Keratinocyte (primary cell): Measurements from ENCODE around the gene NSMCE1. TPM values are rescaled to one million over a fixed set of nuclear protein-coding genes. Genes with fewer than 3 reads are reported as not detected.

Source experiments
- DNase-seq: peaks from one replicate; pipeline ENCODE4 v3.0.0-alpha.2; 2011; ENCODE audit warnings: low read depth, missing footprints, low spot score
- FAIRE-seq: peaks from 2 replicates; lab custom pipeline; 2011; peaks lifted over from hg19 to GRCh38; lab: Jason Lieb, UNC
- H2AFZ ChIP-seq: 2 replicates; pipeline ENCODE4 v1.6.0; 2012; ENCODE audit warnings: low read length, control low read depth, inconsistent platforms; ENCODE audit not compliant: control insufficient read depth
- H3K27ac ChIP-seq: 2 replicates; pipeline ENCODE4 v1.5.1; 2011; ENCODE audit warnings: low read length; ENCODE audit not compliant: control insufficient read depth, insufficient read depth
- H3K27me3 ChIP-seq: 3 replicates; pipeline ENCODE4 v1.6.0; 2011; ENCODE audit warnings: low read length; ENCODE audit not compliant: control insufficient read depth, insufficient read depth; ENCODE audit errors: extremely low read depth
- H3K36me3 ChIP-seq, 2 experiments: 2 replicates in 1 of 2; 3 replicates in 1 of 2; pipeline ENCODE4 v1.5.1; 2011; ENCODE audit warnings: low read length in 2 of 2, mild to moderate bottlenecking in 1 of 2; ENCODE audit not compliant: control insufficient read depth in 2 of 2, insufficient read depth in 2 of 2; ENCODE audit errors: extremely low read depth in 1 of 2
- H3K4me1 ChIP-seq: 3 replicates; pipeline ENCODE4 v1.5.1; 2011; ENCODE audit warnings: low read length; ENCODE audit not compliant: control insufficient read depth, insufficient read depth; ENCODE audit errors: extremely low read depth
- H3K4me2 ChIP-seq: 3 replicates; pipeline ENCODE4 v1.6.0; 2011; ENCODE audit warnings: low read depth, low read length; ENCODE audit not compliant: control insufficient read depth, insufficient read depth; ENCODE audit errors: extremely low read depth
- H3K4me3 ChIP-seq, 3 experiments: fragments of 200-600 bp in 1 of 3; sonication (generic) in 1 of 3; 2 replicates in 2 of 3; 3 replicates in 1 of 3; pipeline ENCODE4 v1.5.1; 2011 to 2016; ENCODE audit warnings: low read length in 3 of 3, mild to moderate bottlenecking in 3 of 3, control low read depth in 2 of 3, inconsistent platforms in 1 of 3, low read depth in 1 of 3, mixed read lengths in 1 of 3, mixed run types in 1 of 3, moderate library complexity in 1 of 3; ENCODE audit not compliant: control insufficient read depth in 2 of 3, insufficient read depth in 2 of 3; ENCODE audit errors: extremely low read depth in 1 of 3
- H3K79me2 ChIP-seq: 2 replicates; pipeline ENCODE4 v1.6.0; 2012; ENCODE audit warnings: low read length; ENCODE audit not compliant: control insufficient read depth, insufficient read depth
- H3K9ac ChIP-seq: 3 replicates; pipeline ENCODE4 v1.6.0; 2011; ENCODE audit warnings: low read length; ENCODE audit not compliant: control insufficient read depth, insufficient read depth; ENCODE audit errors: extremely low read depth
- H3K9me1 ChIP-seq: 3 replicates; pipeline ENCODE4 v1.6.0; 2011; ENCODE audit warnings: low read length; ENCODE audit not compliant: control insufficient read depth, insufficient read depth; ENCODE audit errors: extremely low read depth
- H3K9me3 ChIP-seq: 2 replicates; pipeline ENCODE4 v1.5.1; 2012; ENCODE audit warnings: low read depth, low read length; ENCODE audit not compliant: control insufficient read depth
- H4K20me1 ChIP-seq: 3 replicates; pipeline ENCODE4 v1.6.0; 2011; ENCODE audit warnings: low read length; ENCODE audit not compliant: control insufficient read depth, insufficient read depth; ENCODE audit errors: extremely low read depth
- EZH2 ChIP-seq: IDR thresholded peaks from one replicate; pipeline ENCODE4 v1.6.1; 2012; ENCODE audit warnings: inconsistent platforms, mild to moderate bottlenecking, low read length, moderate library complexity
- dilution Hi-C: fragments of 300-500 bp; cut with MboI; formaldehyde crosslinking; loops from one replicate; pipeline ENCODE4 v1.7.0; 2020; ENCODE audit warnings: low sequenced_read_pairs; ENCODE audit not compliant: extremely low pct_ligation_motif_present
- polyA plus RNA-seq, 5 experiments: library from polyadenylated mRNA; depleted of rRNA in 3 of 5; stranded (reverse) in 3 of 5; stranded (forward) in 1 of 5; unstranded in 1 of 5; fragments of >200 nt; gene quantifications; 1 replicate in 1 of 5; 2 replicates in 3 of 5; 3 replicates in 1 of 5; pipeline versions ENCODE4 v1.2.1 to v1.2.3, GENCODE V29; 2011 to 2012; ENCODE audit warnings: missing spikeins in 2 of 5, low read depth in 1 of 5, low replicate concordance in 1 of 5
- TF ChIP-seq, protein P1 (sequence below), 3 experiments: IDR thresholded peaks in 1 of 3; conservative IDR thresholded peaks in 1 of 3; optimal IDR thresholded peaks in 1 of 3; 2 replicates in 2 of 3; 3 replicates in 1 of 3; pipeline versions ENCODE3 to v1.5.1; 2011; ENCODE audit warnings: low read length in 3 of 3, mild to moderate bottlenecking in 3 of 3, moderate library complexity in 2 of 3, control low read depth in 1 of 3, inconsistent platforms in 1 of 3; ENCODE audit not compliant: insufficient read depth in 2 of 3; ENCODE audit errors: extremely low read depth in 1 of 3

NSMCE1 gene
- polyA plus RNA-seq, 1 donor (not counting 4 experiments of a cell fraction or from before 2014, with no cell fraction given), result 55.9 TPM

DNA sequence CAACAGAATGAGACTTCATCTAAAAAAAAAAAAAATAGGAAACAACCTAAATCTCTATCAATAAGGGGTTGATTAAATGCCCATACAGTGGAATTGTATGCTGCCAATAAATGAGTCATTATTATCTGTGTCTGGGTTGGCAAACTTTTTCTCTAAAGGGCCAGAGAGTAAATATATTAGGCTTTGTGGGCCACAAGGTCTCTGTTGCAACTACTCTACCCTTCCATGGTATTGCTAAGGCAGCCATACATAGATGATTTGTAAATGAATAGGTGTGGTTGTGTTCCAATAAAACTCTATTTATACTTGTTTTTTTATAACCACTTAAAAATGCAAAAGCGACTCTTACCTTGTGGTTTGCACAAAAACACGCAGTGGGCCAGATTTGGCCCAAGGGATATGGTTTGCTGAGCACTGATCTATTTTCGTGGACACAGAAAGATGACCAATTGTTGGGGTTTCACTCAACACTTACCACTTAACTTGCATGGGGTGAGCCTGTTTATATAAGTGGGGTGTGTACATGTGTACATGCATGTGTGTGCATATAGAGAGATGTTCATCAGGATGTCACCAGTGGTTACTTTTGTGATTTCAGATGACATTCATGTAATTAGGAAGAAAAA is 32.8 kb upstream of the NSMCE1 start:
- H2AFZ ChIP-seq, result no peak overlapping the region
- no peak for TF ChIP-seq EZH2
- TF ChIP-seq, protein P1, sequence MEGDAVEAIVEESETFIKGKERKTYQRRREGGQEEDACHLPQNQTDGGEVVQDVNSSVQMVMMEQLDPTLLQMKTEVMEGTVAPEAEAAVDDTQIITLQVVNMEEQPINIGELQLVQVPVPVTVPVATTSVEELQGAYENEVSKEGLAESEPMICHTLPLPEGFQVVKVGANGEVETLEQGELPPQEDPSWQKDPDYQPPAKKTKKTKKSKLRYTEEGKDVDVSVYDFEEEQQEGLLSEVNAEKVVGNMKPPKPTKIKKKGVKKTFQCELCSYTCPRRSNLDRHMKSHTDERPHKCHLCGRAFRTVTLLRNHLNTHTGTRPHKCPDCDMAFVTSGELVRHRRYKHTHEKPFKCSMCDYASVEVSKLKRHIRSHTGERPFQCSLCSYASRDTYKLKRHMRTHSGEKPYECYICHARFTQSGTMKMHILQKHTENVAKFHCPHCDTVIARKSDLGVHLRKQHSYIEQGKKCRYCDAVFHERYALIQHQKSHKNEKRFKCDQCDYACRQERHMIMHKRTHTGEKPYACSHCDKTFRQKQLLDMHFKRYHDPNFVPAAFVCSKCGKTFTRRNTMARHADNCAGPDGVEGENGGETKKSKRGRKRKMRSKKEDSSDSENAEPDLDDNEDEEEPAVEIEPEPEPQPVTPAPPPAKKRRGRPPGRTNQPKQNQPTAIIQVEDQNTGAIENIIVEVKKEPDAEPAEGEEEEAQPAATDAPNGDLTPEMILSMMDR (optimal IDR thresholded peaks at IDR 0.05 in 1 of 3, IDR thresholded peaks at IDR 0.05 in 1 of 3, conservative IDR thresholded peaks at IDR 0.05 in 1 of 3; ENCODE audit: extremely low read depth in 1 of 3, insufficient read depth in 2 of 3, low read length in 3 of 3), result no peak
- H3K9me1 ChIP-seq, result no peaks in the 10 kb centered on the region
- H3K4me2 ChIP-seq, result no peak overlapping the region
- no peak overlapping the region for H3K9ac ChIP-seq
- no peak overlapping the region for H3K27ac ChIP-seq
- no peaks in the 10 kb centered on the region for H3K4me1 ChIP-seq
- no peaks in the 10 kb centered on the region for H3K9me3 ChIP-seq
- no peaks in the 10 kb centered on the region for H3K79me2 ChIP-seq
- no peaks in the 10 kb centered on the region for H3K27me3 ChIP-seq
- no peaks in the 10 kb centered on the region for H4K20me1 ChIP-seq
- dilution Hi-C loops, result no loop called here
- H3K4me3 ChIP-seq, result no peak overlapping the region
- FAIRE-seq (no peak), DNase-seq (no peak)
- H3K36me3 ChIP-seq, result no peaks in the 10 kb centered on the region

GRCh38 chr16:27298132-27298531 is 29.6 kb upstream of the NSMCE1 start:
- dilution Hi-C loops, result no loop called here
- DNase-seq, result no peak

More at GRCh38 chr16:27298132-27298531, 29.6 kb upstream of the NSMCE1 start:
- no peak for FAIRE-seq
- H3K4me3 ChIP-seq, result no peak overlapping the region
- H3K4me1 ChIP-seq, result no peaks in the 10 kb centered on the region
- no peak overlapping the region for H2AFZ ChIP-seq
- H3K9me3 ChIP-seq, result no peaks in the 10 kb centered on the region
- H3K9me1 ChIP-seq, result no peaks in the 10 kb centered on the region
- no peaks in the 10 kb centered on the region for H3K79me2 ChIP-seq
- no peak overlapping the region for H3K4me2 ChIP-seq
- H4K20me1 ChIP-seq, result no peaks in the 10 kb centered on the region
- no peaks in the 10 kb centered on the region for H3K36me3 ChIP-seq
- TF ChIP-seq, protein P1 (optimal IDR thresholded peaks at IDR 0.05 in 1 of 3, IDR thresholded peaks at IDR 0.05 in 1 of 3, conservative IDR thresholded peaks at IDR 0.05 in 1 of 3; ENCODE audit: extremely low read depth in 1 of 3, insufficient read depth in 2 of 3, low read length in 3 of 3), result no peak
- H3K9ac ChIP-seq, result no peak overlapping the region
- H3K27me3 ChIP-seq, result no peaks in the 10 kb centered on the region
- no peak overlapping the region for H3K27ac ChIP-seq
